WI38 (cell line): ENCODE measurements around the gene ACSM5.
"Not testable (repeated sequence)": the region's sequence is repeated elsewhere in the genome, so short reads cannot be mapped to it uniquely, and the experiment has no call there.

Experiments used
- H3K4me3 ChIP-seq: 2 replicates; pipeline ENCODE4 v1.5.1; 2011; ENCODE audit warnings: low read depth, mild to moderate bottlenecking, control low read depth, low read length
- CTCF ChIP-seq: IDR thresholded peaks from 2 replicates; pipeline ENCODE4 v1.5.1; 2012; ENCODE audit warnings: low read depth, mild to moderate bottlenecking, control low read depth, low read length

The ACSM5 gene

DNA sequence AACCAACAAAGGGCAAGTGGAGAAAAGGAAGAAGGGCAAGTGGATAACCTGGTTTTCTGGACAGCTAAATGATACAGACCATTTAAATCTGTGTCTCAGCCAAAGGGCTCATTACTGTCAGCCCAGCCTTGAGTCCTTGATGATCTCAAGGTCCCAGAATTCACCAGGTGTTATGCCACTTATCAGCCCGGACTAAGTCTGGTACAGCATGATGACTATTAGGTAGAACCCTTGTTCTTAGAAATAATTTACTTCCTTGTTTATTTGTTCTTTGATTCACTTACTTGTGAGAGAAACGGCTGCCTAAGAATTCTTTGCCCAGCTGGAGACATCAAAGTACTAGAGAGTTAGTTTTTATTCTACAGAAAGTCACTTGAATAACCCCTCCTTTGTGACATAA, 8.3 kb upstream of the ACSM5 start:
- TF ChIP-seq CTCF: no peak
- H3K4me3 ChIP-seq: no peak overlapping the region

GRCh38 chr16:20401475-20402016, 7.8 kb upstream of the ACSM5 start:
- no peak for TF ChIP-seq CTCF
- H3K4me3 ChIP-seq: no peak overlapping the region

DNA sequence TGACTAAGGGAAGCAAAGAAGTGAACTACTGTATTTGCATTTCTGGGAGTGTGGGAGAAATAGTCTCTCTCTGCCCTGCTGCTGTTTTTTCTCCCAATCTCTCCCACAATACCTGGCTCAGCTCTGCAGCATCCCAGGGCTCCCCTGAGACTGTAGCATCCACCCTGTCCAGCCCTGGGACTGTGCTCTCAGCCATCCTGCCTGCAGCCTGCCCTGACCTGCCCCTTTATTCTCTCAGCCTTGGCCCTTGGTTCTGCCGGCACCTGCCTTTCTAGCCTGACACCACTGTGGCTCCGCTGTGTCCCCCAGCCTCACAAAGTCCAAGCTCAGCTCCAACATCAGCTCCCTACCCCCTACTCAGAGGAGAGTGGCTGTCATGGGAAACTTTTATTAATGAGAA, 6.7 kb upstream of the ACSM5 start:
- TF ChIP-seq CTCF: no peak
- no peak overlapping the region for H3K4me3 ChIP-seq

GRCh38 chr16:20404637-20405036, 4.7 kb upstream of the ACSM5 start, which contains the start of gene PDILT:
PDILT (minus strand) TSS chr16:20404737; CDS start chr16:20399300, 5,437 bp downstream.
- TF ChIP-seq CTCF: no peak
- H3K4me3 ChIP-seq: no peak within 1 kb of the TSS

DNA sequence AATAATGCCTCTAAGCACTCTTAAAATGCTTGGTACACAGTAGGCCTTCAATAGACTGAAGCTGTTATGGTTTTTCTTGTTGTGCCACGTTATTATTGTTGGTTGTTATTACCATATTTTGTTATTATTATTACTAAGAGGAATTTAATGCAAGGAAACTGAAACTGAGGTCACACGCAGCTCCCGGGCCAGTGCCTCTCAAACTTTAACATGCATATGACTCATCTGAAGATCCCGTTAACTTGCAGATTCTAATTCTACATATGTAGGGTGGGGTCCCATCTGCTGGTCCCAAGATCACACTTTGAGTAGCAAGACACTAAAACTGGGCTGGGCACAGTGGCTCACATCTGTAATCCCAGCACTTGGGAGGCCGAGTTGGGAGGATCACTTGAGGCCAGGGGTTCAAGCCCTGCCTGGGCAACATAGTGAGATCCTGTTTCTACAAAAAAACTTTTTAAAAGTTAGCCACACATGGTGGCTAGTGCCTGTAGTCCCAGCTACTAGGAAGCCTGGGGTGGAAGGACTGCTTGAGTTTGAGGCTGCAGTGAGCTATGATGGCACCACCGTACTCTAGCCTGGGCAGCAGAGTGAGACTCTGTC, 888 bp downstream of the ACSM5 start:
- no peak overlapping the region for H3K4me3 ChIP-seq
- no peak for TF ChIP-seq CTCF

DNA sequence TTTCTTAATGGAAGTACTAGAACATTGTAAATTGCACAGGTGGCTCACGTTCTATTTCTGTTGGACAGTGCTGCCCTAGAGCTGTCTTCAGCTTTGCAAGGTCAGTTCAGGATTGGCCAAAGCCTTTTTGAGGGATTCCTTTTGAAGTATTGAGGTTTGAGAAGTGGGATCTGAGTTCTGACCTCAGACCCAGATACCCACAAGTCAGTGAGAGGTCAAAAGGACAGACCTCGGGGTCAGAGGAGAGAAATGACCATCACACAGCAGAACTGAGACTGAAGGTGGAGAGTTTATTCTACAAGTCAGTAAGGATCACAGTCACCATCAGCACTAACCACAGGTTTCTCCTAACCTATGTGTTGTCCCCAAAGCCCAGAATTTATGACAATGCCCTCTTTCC, 1.7 kb downstream of the ACSM5 start:
- H3K4me3 ChIP-seq: no peak overlapping the region
- TF ChIP-seq CTCF: no peak

- no peak for TF ChIP-seq CTCF
- H3K4me3 ChIP-seq: no peak overlapping the region
Observed at GRCh38 chr16:20415541-20415940, 6.2 kb downstream of the ACSM5 start.

- H3K4me3 ChIP-seq: not testable (repeated sequence)
Observed at GRCh38 chr16:20419093-20419492, 9.8 kb downstream of the ACSM5 start.

- not testable (repeated sequence) for H3K4me3 ChIP-seq
Observed at GRCh38 chr16:20421748-20422147, 12.4 kb downstream of the ACSM5 start.

GRCh38 chr16:20423772-20424128, 14.4 kb downstream of the ACSM5 start:
- H3K4me3 ChIP-seq: not testable (repeated sequence)
